A549 (cell line): ENCODE data around the gene TBX1.

Experiments used
- EP300 ChIP-seq, 2 experiments: fragments of >200 bp; sonication (Bioruptor Twin); formaldehyde crosslinking; IDR thresholded peaks; 2 replicates in 1 of 2; 3 replicates in 1 of 2; pipeline ENCODE4 v1.6.1; 2016 to 2017
- ESRRA ChIP-seq: fragments of 150-350 bp; IDR thresholded peaks from 2 replicates; pipeline ENCODE4 v1.6.1; 2014; ENCODE audit warnings: mild to moderate bottlenecking, low read length, borderline replicate concordance
- GATA3 ChIP-seq: IDR thresholded peaks from 2 replicates; pipeline ENCODE4 v1.6.1; 2012; ENCODE audit warnings: borderline replicate concordance
- ZSCAN20 ChIP-seq: fragments of 250-450 bp; sonication (Bioruptor Pico); IDR thresholded peaks from 2 replicates; pipeline ENCODE4 v1.8.0; 2022; ENCODE audit warnings: mild to moderate bottlenecking, moderate library complexity
- TF ChIP-seq, protein P1 (sequence below): fragments of >200 bp; sonication (Bioruptor Twin); formaldehyde crosslinking; IDR thresholded peaks from 3 replicates; pipeline ENCODE4 v1.5.1; 2016

DNA sequence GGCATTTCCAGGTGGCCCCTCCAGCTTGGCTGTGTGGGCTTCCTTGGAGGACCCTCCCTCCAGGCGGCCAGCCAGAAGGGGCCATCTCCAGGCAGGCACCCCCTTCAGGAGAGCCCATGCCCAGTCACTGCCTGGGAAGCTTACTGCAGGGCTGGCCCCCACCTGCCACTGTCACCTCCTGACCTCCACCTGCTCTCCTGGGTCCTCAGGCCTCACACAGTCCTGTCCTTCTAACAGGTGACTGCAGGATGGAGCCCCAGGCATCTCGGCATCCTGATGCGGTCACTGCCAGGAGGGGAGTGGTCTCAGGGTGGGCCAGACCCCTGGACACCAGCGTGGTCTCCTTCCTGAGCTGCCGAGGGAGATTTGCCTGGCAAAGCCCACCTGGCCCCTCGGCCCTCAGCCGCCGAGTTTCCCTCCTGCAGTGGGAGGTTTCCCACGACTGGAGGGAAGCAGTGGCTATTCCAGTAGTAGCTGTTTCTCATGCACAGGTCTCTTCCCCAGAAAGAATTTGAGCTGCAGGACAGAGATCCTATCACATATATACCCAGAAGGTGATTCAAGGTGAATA lies 13.0 kb downstream of the TBX1 start:
- TF ChIP-seq GATA3 (no peak), EP300 (IDR thresholded peaks at IDR 0.05) (no peak), ESRRA (no peak), ZSCAN20 (CRISPR knock-in tag) (no peak)
- TF ChIP-seq, protein P1, sequence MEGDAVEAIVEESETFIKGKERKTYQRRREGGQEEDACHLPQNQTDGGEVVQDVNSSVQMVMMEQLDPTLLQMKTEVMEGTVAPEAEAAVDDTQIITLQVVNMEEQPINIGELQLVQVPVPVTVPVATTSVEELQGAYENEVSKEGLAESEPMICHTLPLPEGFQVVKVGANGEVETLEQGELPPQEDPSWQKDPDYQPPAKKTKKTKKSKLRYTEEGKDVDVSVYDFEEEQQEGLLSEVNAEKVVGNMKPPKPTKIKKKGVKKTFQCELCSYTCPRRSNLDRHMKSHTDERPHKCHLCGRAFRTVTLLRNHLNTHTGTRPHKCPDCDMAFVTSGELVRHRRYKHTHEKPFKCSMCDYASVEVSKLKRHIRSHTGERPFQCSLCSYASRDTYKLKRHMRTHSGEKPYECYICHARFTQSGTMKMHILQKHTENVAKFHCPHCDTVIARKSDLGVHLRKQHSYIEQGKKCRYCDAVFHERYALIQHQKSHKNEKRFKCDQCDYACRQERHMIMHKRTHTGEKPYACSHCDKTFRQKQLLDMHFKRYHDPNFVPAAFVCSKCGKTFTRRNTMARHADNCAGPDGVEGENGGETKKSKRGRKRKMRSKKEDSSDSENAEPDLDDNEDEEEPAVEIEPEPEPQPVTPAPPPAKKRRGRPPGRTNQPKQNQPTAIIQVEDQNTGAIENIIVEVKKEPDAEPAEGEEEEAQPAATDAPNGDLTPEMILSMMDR = no peak
